CD4-positive, alpha-beta T cell treated with Interleukin-4 for 4 hours (primary cell): ENCODE results near the gene AOAH.
A peak's percentile ranks its signal among the peaks of the same experiment; 100 is the strongest.
"Not testable (repeated sequence)": the region's sequence is repeated elsewhere in the genome, so short reads cannot be mapped to it uniquely, and the experiment has no call there.

Source experiments
- DNase-seq: peaks from one replicate; pipeline ENCODE4 v3.0.0-alpha.2; 2020

Gene AOAH

DNA sequence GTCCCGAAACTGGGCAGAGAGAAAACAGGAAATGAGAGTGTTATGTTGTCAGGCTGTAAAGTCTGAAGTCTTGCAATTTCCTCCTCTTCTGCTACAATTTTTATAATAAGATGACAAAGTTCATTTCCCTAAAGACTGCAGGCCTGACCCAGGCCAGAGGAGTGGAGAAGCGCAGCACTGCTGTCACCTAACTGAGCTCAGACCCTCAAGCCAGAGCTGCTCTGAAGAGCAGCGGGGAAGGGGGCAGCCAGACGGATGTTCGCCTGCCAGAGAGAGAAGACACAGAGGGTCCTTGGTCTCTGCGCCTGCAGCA is 12.6 kb upstream of the AOAH start:
- no peak for DNase-seq

DNA sequence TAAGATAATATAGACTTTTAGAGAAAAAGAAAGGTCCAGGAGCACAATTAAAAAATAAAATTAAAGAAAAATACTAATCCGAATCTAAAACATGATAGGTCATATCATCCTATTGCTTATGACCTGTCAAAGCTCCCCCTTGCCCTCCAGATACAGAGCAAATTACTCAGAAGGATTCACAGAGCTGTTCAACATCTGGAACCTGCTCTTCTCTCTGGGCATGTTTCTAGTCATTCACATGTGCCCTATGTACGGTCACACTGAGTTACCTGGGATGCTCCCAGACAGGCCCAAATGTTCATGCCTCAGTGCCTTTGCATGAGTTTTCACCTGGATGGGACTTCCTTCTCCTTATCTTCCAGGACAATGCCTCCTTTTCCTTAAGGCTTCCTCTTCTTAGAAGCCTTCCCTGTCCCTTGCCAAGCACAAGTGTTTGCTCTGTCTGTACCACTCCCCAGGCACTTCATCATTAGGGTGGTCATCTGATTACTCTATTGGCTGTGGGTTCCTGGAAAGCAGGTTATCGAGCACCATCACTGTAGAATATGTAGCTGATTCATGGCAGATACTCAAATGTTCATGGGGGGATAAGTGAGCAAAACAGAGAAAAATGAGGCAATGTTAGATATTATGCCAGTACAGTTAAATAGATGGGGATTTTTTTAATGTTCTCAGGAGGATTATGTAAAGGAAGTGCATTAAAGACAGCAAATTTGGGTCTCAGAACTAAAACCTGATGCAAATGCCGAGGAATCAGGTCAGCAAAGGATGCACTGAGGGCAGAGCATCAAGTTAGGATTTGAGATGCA is 12.0 kb upstream of the AOAH start:
- DNase-seq = no peak

DNA sequence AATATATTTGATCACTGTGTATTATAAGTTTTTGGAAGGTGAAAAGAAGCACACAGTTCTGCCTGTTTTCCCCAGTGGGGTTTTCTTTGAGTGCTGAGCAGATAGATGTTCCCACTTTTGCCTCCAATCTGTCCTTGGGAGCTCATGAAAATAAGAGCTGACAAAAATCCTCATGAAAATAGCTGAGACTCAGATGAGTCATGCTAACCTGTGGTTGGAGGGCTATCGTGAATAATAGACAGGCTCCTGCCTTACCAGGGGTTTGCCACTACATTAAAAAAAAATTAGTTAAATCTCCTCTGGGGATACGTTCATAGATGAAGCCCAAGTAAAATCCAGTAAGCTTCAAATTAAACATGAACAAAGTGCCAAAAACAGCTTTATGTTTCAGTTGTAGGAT is 10.9 kb upstream of the AOAH start:
- no peak for DNase-seq

DNA sequence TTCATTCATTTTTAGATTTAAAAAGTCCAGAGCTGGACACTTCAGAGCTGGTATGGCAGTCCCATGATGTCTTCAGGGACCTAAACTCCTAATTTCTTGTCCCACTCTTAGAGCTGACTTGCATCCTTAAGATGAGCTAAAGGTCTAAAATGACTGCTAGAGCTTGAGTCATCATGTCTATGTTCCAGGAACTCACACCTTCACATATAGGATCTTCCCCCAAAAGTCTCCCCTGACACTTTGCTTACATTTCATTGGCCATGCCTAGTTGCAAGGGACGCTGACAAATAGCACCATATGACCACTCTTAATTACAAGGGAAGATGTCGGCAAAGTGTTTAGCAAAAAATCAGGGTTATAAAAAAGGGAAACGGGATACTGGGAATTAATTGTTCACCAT is 10.4 kb upstream of the AOAH start:
- no peak for DNase-seq

DNA sequence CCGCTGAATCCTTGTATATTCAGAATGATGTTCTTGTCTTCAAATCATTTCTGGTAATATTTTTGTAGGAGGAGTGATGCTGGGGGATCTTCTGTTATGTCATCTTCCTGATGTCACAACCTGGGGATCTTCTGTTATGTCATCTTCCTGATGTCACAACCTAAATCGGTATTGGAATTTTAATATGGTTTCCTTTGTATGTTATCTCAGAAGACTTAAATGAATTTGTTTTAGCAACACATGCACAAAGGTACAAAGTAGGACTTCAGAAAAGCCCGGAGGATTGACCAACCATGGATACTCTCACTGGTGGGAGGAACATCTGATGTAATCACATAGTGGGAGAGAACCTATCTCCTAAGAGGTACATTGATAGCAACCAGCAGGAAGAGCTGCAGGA is 9.1 kb upstream of the AOAH start:
- DNase-seq = no peak

DNA sequence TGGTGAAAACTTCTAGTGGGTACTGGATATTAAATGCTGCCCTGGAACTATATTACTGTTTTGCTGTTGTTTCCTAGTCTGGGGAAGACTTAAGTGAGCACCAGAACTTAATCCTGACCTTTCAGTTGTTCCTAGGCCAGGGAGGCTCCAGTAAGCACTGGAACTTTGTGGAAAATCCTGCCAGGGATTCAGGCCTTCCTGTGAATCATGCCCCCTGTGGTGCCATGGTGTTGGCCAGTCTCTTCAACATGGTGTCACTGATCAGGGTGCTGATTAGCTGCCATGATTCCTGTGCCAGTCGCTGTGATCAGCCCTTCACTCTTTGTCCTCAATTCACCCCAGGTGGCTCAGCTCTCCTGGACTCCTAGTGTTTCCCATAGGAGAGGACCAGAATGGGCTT is 8.5 kb upstream of the AOAH start:
- no peak for DNase-seq

DNA sequence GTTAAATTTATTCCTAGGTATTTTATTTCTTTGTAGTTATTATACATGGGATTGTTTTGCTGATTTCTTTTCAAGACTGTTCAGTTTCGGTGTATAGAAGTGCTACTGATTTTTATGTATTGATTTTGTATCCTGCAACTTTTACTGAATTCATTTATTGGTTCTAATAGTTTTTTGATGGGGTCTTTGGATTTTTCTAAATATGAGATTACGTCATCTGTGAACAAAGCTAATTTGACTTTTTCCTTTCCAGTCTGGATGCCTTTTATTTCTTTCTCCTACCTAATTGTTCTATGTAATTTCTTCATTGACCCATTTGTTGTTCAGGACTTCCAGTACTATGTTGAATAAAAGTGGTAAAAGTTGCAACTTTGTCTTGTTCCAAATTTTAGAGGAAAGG is 5.8 kb upstream of the AOAH start:
- DNase-seq = no peak

DNA sequence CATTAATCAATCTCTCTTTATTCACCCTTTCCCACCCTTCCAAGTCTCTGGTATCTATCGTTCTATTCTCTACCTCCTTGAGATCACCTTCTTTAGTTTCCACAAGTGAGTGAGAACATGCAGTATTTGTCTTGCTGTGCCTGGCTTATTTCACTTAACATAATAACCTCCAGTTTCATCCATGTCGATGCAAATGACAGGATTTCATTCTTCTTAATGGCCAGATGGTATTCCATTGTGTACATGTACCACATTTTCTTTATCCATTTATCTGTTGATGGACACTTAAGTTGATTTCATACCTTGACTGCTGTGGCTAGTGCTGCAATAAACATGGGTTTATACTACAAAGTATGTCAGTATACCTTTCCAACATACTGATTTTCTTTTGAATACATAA is 3.8 kb upstream of the AOAH start:
- no peak for DNase-seq

DNA sequence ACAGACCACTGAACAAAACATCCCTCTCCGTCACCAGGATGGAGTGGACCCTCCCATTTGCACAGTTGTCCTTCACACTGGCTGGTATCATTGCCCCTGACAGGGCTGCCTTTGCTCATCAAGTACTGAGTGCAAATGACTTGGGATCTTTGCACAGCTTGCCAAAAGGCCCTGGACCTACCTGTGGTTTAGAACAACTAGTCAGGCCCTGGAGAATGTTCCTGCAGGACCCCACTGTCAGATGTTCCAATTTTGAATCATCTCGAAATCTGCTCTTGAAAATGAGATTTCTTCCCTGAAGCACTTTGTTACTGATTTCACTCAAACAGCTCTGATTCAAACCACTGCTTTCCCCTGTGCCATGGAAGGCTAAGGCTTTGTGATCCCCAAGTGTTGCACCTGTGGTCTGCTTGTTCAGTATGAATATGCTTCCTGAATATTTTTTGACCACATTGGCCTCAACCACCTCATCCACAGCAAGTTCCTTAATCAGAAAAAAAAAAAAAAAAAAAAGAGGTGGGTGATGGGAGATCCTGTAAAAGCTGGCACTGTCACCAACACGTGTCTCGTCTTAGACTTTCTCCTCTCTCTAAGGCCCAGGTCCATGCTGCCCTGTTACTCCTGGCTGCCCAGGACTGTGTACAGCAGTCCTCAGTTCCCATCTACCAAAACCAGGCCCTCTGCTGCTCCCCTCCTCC is 2.7 kb upstream of the AOAH start:
- DNase-seq = no peak

DNA sequence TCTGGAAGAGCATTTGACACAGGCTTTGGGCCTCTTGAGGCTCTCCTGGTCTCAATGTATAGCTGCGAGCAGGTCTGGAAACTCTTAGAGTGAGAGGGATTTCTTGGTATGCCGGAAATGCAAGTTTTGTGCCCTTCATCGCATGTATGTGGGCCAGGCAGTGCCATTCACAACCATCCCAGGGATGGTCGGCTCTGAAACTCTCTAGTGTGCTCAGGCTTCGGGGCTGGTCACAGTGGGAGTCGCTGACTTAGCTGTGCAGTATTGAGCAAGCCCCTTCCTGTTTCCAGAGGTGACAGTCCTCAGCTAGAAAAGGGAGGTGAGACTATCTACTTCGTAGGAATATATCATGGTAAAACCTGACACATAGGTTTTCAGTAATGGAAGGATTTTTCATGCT is 2.0 kb upstream of the AOAH start:
- DNase-seq = no peak

DNA sequence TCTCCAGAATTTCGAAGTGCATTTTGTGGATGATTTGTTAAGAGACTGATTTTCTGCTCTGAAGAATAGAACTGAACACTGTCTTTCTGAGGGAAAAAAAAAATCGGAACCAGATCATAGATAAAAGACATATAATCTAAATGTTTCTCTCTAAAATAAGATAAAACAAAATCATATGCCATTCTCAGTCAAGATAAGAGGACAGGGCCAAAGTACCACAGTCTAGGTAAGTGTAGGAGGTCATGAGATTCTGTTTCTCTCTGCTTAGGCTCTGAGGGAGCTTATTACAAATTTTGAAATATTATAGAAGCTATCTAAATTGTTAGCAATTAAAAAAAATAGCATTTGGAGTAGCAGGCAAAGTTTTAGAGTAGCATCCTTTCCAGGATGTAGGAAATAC is 702 bp upstream of the AOAH start:
- DNase-seq = no peak

DNA sequence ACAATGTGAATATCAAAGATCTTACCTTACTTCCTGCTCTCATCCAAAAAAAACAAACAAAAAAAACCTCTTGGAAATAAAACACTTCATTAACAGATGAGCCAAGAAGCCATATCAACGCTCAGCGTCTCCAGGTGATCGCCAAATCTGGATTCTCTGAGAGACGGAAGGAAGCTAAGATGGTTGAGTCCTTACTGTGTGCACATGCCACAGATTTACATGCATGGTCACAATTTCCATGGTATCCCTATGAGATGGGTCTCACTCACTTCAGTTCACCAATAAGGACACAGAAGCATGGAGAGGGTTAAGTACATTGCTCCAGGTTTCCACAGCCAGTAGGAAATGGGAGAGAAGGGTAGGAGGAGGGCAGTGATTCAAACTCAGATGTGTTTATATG is 1.0 kb downstream of the AOAH start:
- no peak for DNase-seq

DNA sequence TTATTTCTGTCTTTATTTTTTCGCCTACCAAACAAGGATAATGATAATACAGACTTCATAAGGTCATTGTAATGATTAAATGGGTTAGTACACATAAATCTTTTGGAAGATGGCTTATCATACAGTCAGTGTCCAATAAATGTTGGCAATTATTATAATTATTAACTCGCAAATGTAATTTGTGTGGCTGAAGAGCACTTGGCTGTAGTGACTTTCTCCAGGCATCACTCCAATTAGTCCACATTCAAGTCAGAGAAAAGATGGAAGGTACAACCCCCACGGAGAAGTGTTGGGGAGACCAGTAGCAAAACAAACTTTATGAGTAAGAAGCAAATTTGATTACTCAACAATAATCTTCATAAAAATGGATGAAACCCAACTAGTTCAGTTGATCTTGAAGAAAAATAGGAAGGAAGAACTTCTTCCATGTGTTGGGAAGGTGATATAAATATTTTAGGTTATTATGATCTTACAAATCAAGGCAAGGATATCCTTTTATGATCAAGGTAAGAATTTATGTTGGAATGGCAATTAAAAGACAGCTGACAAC is 5.1 kb downstream of the AOAH start:
- DNase-seq = no peak

DNA sequence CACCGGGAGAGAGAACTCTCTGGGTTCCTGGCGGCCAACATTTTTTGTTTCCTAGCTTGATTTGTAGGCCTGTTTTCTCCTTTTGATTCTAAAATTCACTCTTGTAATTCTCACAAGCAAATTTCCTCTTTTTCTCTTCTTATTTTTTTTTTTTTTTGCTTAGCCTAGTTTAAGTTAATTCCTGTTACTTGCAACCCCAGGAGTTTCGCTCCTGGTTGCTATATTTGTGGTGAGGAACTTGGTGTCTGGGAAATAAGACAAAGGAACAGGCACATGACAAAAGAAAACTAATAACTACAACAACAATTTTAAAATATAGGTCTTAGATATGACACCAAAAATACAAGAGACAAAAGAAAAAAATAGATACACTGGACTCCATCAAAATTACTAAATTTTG is 6.7 kb downstream of the AOAH start:
- DNase-seq = no peak

DNA sequence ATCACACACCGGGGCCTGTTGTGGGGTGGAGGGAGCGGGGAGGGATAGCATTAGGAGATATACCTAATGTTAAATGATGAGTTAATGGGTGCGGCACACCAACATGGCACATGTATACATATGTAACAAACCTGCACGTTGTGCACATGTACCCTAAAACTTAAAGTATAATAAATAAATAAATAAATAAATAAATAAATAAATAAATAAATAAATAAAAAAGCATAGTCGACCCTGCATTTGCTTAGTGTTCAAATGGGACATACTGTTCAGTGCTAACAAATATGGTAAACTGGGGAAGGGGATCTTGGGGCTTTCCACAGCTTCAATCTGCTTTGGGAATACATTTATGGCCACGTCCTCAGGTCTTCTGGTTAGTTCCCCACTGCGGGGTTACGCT is 7.5 kb downstream of the AOAH start:
- DNase-seq = not testable (repeated sequence)

DNA sequence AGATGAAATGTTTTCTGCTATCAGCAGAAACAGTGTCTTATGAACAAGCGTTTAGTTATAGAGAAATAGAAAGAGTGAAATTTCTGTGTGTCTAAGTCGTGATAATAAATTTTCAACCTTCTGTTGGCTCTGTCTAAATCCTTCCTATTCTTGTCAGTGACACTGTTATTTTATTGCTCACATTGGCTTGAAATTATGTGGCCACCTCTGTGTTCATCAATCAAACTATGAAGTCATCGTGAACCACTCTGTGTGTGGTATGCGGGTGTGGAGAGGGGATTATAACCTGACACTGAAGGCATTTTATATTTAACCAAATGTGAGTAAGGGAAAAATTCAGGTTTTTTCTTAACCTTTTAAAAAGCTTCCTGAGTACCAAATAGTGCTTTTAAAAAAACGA is 12.3 kb downstream of the AOAH start:
- DNase-seq = peak; percentile 24

DNA sequence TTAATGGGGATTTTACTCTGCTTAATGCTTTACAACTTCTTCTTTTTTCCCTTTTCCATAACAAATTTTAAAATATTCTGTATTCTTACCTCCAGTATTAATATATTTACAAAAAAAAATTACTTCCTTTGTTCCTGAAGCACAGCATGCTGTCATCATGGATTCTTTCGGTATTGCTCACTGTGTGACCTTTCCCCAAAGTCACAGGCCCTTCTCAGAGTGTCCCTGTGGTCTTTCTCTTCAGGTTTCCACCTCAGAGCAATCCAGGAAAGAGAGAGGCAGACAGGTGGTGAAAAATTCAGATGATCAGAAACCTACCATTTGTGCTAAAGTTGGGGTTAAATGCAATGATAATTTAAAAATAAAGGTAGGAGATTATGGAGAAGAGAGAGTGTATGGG is 13.0 kb downstream of the AOAH start:
- DNase-seq = no peak

DNA sequence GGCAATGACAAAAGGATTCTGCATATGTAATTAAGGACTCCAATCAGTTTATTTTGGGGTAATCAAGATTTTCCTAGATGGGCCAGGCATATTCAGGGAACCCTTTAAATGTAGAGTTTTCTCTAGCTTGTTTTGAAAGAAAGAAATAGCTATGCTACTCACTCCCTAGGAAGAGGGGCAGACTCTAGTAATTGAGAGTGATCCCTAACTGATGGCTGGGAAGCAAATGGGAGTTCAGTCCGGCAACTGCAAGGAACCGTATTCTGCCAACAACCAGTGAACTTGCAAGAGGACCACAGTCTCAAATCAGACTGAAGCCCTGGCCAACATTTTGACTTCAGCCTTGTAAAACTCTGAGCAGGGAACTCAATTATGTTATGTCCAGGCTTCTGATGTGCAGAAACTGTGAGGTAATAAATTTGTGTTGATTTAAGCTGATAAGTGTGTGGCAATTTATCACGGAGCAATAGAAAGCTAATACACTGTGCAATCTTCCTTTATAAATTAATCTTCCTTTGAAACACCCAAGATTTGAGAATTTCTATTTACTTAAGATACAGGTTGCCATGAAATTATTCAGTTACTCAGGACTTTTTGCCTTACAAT is 14.0 kb downstream of the AOAH start:
- DNase-seq = no peak

DNA sequence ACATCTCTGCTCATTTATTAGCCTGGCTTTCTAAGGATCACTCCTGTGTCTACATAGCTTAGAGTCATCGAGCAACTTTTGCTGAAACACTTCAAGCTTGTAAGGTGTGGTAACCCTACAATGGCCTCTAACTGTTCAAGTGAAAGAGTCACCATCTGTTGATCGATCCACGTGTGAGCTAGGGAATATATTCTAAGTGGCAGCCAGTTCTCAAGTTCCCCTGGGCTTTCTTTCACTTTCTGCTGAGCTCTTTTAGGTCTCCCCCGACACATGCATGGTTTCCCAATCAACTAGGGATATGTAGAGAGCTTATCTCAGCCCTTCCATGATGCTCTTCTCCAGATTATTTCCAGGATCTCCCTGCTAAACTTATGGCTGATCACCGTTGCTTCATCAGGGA is 15.5 kb downstream of the AOAH start:
- no peak for DNase-seq

DNA sequence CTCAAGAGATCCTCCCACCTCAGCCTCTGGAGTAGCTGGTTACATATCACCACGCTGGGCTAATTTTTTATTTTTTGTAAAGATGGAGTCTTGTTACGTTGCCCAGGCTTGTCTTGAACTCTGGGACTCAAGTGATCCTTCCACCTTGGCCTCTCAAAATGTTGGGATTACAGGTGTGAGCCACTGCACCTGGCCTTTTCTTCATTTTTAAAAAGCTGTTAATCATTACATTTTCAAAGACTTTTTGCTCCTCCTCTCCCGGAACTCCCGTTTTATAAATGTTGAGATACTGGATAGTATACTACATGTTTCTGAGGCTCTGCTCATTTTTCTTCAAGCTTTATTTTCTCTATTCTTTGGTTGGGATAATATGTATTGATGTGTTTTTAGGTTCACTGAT is 16.4 kb downstream of the AOAH start:
- no peak for DNase-seq

DNA sequence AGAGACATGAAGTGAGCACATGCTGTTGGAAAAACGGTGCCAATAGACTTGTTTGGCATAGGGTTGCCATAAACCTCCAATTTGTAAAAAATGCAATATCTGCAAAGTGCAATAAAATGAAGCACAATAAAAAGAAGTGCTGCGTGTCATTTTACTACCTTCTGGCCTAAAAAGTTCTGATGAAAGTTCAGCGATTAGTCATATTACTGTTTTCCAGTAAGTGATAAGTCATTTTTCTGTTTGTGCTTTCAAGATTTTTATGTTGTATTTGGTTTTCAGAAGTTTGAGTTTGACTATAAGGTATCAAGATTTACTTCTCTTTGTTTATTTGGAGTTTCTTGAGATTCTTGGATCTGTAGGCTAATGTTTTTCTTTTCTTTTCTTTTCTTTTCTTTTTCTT is 16.8 kb downstream of the AOAH start:
- DNase-seq = no peak

DNA sequence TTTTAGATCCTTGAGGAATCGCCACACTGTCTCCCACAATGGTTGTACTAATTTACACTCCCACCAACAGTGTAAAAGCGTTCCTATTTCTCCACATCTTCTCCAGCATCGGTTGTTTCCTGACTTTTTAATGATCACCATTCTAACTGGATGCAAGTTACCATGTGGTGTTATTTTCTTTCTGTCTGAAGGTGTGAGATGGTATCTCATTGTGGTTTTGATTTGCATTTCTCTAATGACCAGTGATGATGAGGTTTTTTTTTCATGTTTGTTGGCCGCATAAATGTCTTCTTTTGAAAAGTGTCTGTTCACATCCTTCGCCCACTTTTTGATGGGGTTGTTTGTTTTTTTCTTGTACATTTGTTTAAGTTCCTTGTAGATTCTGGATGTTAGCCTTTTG is 20.4 kb downstream of the AOAH start:
- not testable (repeated sequence) for DNase-seq

DNA sequence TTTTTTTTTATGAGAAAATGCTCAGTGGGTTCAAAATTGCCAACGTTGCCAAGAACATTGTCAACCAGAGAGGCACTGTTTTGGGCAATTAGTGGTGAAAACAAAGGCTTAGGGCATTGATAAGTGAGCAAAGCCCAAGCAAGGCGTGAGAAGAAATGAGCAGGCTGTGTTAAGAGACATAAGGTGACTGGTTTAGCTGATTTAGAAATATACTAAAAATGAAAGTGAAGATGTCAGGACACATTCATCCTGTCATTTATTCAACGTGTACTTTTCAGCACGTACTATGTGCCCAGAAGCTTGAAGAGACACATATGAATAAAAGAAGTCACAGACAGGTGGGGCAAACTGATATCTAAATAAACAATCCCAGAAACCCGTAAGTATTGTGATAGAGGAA is 31.8 kb downstream of the AOAH start:
- DNase-seq = peak; percentile 38

DNA sequence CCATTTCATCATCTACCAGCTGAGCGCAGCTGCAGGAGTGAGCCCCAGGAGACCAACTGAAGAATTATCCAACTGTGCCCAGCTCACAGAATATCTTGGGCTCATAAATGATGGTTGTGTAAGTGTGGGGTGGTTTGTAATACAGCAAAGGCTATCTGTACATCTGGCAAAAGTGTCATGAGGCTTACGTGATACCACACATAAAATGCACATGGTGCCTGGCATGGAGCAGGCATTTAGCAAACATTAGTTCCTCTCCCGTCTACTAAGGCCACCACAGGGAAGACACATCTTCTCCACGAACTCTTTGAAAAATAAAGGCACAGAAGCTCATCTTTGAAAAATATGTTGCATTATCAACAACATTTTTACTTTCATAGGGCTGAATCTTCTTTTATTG is 32.3 kb downstream of the AOAH start:
- no peak for DNase-seq
